IMR-90 (cell line): ENCODE data around the gene ADD1. TPM values are rescaled to one million over a fixed set of nuclear protein-coding genes. Genes with fewer than 3 reads are reported as not detected.
"Not testable (repeated sequence)": the region's sequence is repeated elsewhere in the genome, so short reads cannot be mapped to it uniquely, and the experiment has no call there.

ENCODE experiments used
- ATAC-seq: fragments of 200-7000 bp; cut with Tn5 transposase; 2 replicates; pipeline ENCODE4 v1.9.1; 2020; ENCODE audit warnings: low read depth, mild to moderate bottlenecking, moderate library complexity
- BruUV-seq: library from RNA; stranded (reverse); fragments of 400-500 nt; replicated peaks from 2 replicates; lab custom pipeline; 2021; lab: Mats Ljungman, UMichigan
- CTCF ChIA-PET: fragments of 300-600 bp; formaldehyde crosslinking; extraction: SDS; loops from one replicate; lab custom pipeline; 2021; ENCODE audit warnings: antibody characterized with exemption; lab: Yijun Ruan, JAX
- POLR2A ChIA-PET: fragments of 300-600 bp; sonication (Branson Sonifier 250); formaldehyde crosslinking; loops from one replicate; lab custom pipeline; 2022; ENCODE audit warnings: antibody characterized with exemption; ENCODE audit not compliant: unreplicated experiment; lab: Charles Lee
- DNase-seq: peaks from one replicate; pipeline ENCODE4 v3.0.0; 2013
- H2AFZ ChIP-seq: replicated peaks from 2 replicates; pipeline ENCODE3; 2013; ENCODE audit warnings: low read length, mild to moderate bottlenecking; ENCODE audit not compliant: poor library complexity
- H2AK5ac ChIP-seq: 2 replicates; pipeline ENCODE4 v1.6.1; 2013; ENCODE audit warnings: low read depth, low read length, inconsistent platforms
- H2AK9ac ChIP-seq: replicated peaks from 2 replicates; pipeline ENCODE3; 2013; ENCODE audit warnings: mild to moderate bottlenecking, low read depth, low read length, moderate library complexity; ENCODE audit not compliant: poor library complexity
- H2BK120ac ChIP-seq: 2 replicates; pipeline ENCODE4 v1.6.1; 2013; ENCODE audit warnings: low read depth, low read length, inconsistent platforms
- H2BK15ac ChIP-seq: 3 replicates; pipeline ENCODE4 v1.6.1; 2013; ENCODE audit warnings: low read depth, low read length, inconsistent platforms
- H2BK20ac ChIP-seq: 2 replicates; pipeline ENCODE4 v1.6.1; 2013; ENCODE audit warnings: low read depth, mild to moderate bottlenecking, inconsistent platforms, low read length, moderate library complexity
- H2BK5ac ChIP-seq: 2 replicates; pipeline ENCODE4 v1.6.1; 2013; ENCODE audit warnings: mild to moderate bottlenecking, low read depth, low read length, inconsistent platforms; ENCODE audit not compliant: poor library complexity, severe bottlenecking
- H3K14ac ChIP-seq: replicated peaks from 2 replicates; pipeline ENCODE4 v1.6.1; 2013; ENCODE audit warnings: low read depth, low read length, inconsistent platforms
- H3K18ac ChIP-seq: 2 replicates; pipeline ENCODE4 v1.6.1; 2013; ENCODE audit warnings: low read depth, low read length, control low read depth
- H3K23ac ChIP-seq: 2 replicates; pipeline ENCODE4 v1.6.1; 2013; ENCODE audit warnings: low read depth, low read length, inconsistent platforms
- H3K27ac ChIP-seq: 2 replicates; pipeline ENCODE4 v1.5.1; 2013; ENCODE audit warnings: mild to moderate bottlenecking, control low read depth, low read length; ENCODE audit not compliant: insufficient read depth
- H3K27me3 ChIP-seq: 2 replicates; pipeline ENCODE4 v1.6.1; 2013; ENCODE audit warnings: low read length; ENCODE audit not compliant: control insufficient read depth, insufficient read depth
- H3K36me3 ChIP-seq: 2 replicates; pipeline ENCODE4 v1.6.1; 2013; ENCODE audit warnings: low read length, mixed read lengths; ENCODE audit not compliant: control insufficient read depth, insufficient read depth
- H3K4ac ChIP-seq: 2 replicates; pipeline ENCODE4 v1.6.1; 2013; ENCODE audit warnings: low read depth, low read length, inconsistent platforms
- H3K4me1 ChIP-seq: 2 replicates; pipeline ENCODE4 v1.6.1; 2013; ENCODE audit warnings: low read length, mixed read lengths; ENCODE audit not compliant: control insufficient read depth, insufficient read depth
- H3K4me2 ChIP-seq: 2 replicates; pipeline ENCODE4 v1.6.1; 2013; ENCODE audit warnings: low read depth, mild to moderate bottlenecking, control low read depth, low read length, moderate library complexity
- H3K4me3 ChIP-seq: 2 replicates; pipeline ENCODE4 v1.5.1; 2013; ENCODE audit warnings: low read depth, mild to moderate bottlenecking, control low read depth, low read length, moderate library complexity; ENCODE audit not compliant: insufficient read depth
- H3K56ac ChIP-seq: 2 replicates; pipeline ENCODE4 v1.6.1; 2013; ENCODE audit warnings: low read length, inconsistent platforms; ENCODE audit not compliant: insufficient read depth; ENCODE audit errors: extremely low read depth
- H3K79me1 ChIP-seq, 2 experiments: 2 replicates each; pipeline ENCODE4 v1.6.1; 2013; ENCODE audit warnings: low read length in 2 of 2, inconsistent platforms in 1 of 2, low read depth in 1 of 2
- H3K9ac ChIP-seq: 2 replicates; pipeline ENCODE4 v1.6.1; 2013; ENCODE audit warnings: low read depth, low read length, control low read depth
- H3K9me1 ChIP-seq: 2 replicates; pipeline ENCODE4 v1.6.1; 2013; ENCODE audit warnings: low read length, inconsistent platforms; ENCODE audit not compliant: insufficient read depth
- H3K9me3 ChIP-seq: 2 replicates; pipeline ENCODE4 v1.6.1; 2013; ENCODE audit warnings: low read length; ENCODE audit not compliant: control insufficient read depth, insufficient read depth
- H4K20me1 ChIP-seq: 2 replicates; pipeline ENCODE4 v1.6.1; 2013; ENCODE audit warnings: low read length, inconsistent platforms; ENCODE audit not compliant: insufficient read depth
- H4K5ac ChIP-seq: 2 replicates; pipeline ENCODE4 v1.6.1; 2013; ENCODE audit warnings: mild to moderate bottlenecking, low read depth, low read length, control low read depth
- H4K8ac ChIP-seq, 2 experiments: 2 replicates each; pipeline ENCODE4 v1.6.1; 2013; ENCODE audit warnings: low read depth in 2 of 2, low read length in 2 of 2, control low read depth in 1 of 2, inconsistent platforms in 1 of 2
- H4K91ac ChIP-seq: 2 replicates; pipeline ENCODE4 v1.6.1; 2013; ENCODE audit warnings: low read depth, low read length, inconsistent platforms; ENCODE audit not compliant: insufficient read depth
- WGBS, 2 experiments: methylation state at CpG; one replicate each; pipeline versions ENCODE4 v1.1.5 to v1.1.7; 2013; ENCODE audit warnings: missing lambda C conversion rate in 2 of 2; ENCODE audit not compliant: insufficient read length in 1 of 2; ENCODE audit errors: extremely low coverage in 2 of 2; 5-methylcytosine and 5-hydroxymethylcytosine counted together
- dilution Hi-C: fragments of 300-500 bp; cut with HindIII; formaldehyde crosslinking; loops from one replicate; pipeline ENCODE4 v1.14.3; 2018; ENCODE audit warnings: low sequenced_read_pairs; ENCODE audit not compliant: unreplicated experiment
- in situ Hi-C: fragments of 300-500 bp; cut with MboI; formaldehyde crosslinking; loops from 3 replicates; pipeline ENCODE4 v1.14.3; 2019; ENCODE audit warnings: low sequenced_read_pairs, inconsistent platforms, mixed read lengths
- intact Hi-C: fragments of 100-400 bp; cut with micrococcal nuclease; formaldehyde crosslinking; loops from 2 replicates; pipeline ENCODE4 v1.10.0; 2022
- polyA plus RNA-seq, 3 experiments: library from polyadenylated mRNA; depleted of rRNA; stranded (reverse); fragments of >200 nt; gene quantifications; 2 replicates each; pipeline ENCODE4 v1.2.3, GENCODE V29; 2012; ENCODE audit warnings: low replicate concordance in 1 of 3
- total RNA-seq: library from RNA; depleted of rRNA; stranded (reverse); fragments of >200 nt; gene quantifications from 2 replicates; pipeline ENCODE4 v1.2.3, GENCODE V29; 2012

The ADD1 gene
- total and polyA plus RNA-seq, 2 of the 4 experiments (the other 2 are of a cell fraction), result 122 to 215 TPM

GRCh38 chr4:2955186-2956044, 111.8 kb downstream of the ADD1 start:
- peaks cover 34% of the 10 kb centered on the region for H4K20me1 ChIP-seq
- WGBS, 2 experiments, result 96% methylated on average over 15 of the region's 44 CpGs; no CpG with 5 or more reads in 1 of the 2 experiments
- not testable (repeated sequence) for BruUV-seq

More at GRCh38 chr4:2955186-2956044, 111.8 kb downstream of the ADD1 start:
- H3K14ac ChIP-seq, H3K9ac ChIP-seq, H2AK5ac ChIP-seq, POLR2A ChIA-PET, H4K91ac ChIP-seq, H2BK15ac ChIP-seq, H3K18ac ChIP-seq, H2BK20ac ChIP-seq, dilution Hi-C loops, ATAC-seq, H3K4ac ChIP-seq, H4K5ac ChIP-seq, H3K9me3 ChIP-seq, DNase-seq, H3K4me3 ChIP-seq, intact Hi-C loops, H2AFZ ChIP-seq, H3K27ac ChIP-seq, H3K23ac ChIP-seq, H3K4me1 ChIP-seq, in situ Hi-C loops, H3K27me3 ChIP-seq, H2BK5ac ChIP-seq, H3K56ac ChIP-seq, H2BK120ac ChIP-seq, H3K4me2 ChIP-seq, H2AK9ac ChIP-seq, H4K8ac ChIP-seq: not testable (repeated sequence)
- peaks cover 28 to 63% of the 10 kb centered on the region in 2 experiments for H3K79me1 ChIP-seq
- H3K9me1 ChIP-seq, result peaks cover 12% of the 10 kb centered on the region; the same call in 1 of the 2 replicates
- H3K36me3 ChIP-seq, result peaks cover 46% of the 10 kb centered on the region
- CTCF ChIA-PET, result interaction anchor here (0.5 to 0.7 kb wide), 2 partner anchors 64 to 282 kb away, joined by 3 to 4 read pairs; no protein-coding TSS in a partner anchor
